HEK293 (cell line): ENCODE data around the gene VSTM2L.

Experiments
- CTCF ChIA-PET: fragments of 350-600 bp; formaldehyde crosslinking; extraction: SDS; loops from one replicate; lab custom pipeline; 2021; ENCODE audit warnings: antibody characterized with exemption; lab: Yijun Ruan, JAX
- POLR2A ChIA-PET: fragments of 300-600 bp; formaldehyde crosslinking; extraction: SDS; loops from one replicate; lab custom pipeline; 2020; ENCODE audit warnings: antibody characterized with exemption, inconsistent platforms; lab: Yijun Ruan, JAX
- H3K27ac ChIP-seq: fragments of 200-500 bp; sonication (Bioruptor generic); 2 replicates; pipeline ENCODE4 v1.5.1; 2014; ENCODE audit warnings: low read depth, low read length, control low read depth, inconsistent platforms; ENCODE audit errors: extremely low read depth
- H3K36me3 ChIP-seq, 2 experiments: fragments of 200-500 bp in 1 of 2; sonication (Bioruptor generic) in 1 of 2; 1 replicate in 1 of 2; 2 replicates in 1 of 2; pipeline ENCODE4 v1.5.1; 2014 to 2017; ENCODE audit warnings: inconsistent platforms in 2 of 2, low read length in 2 of 2; ENCODE audit not compliant: control insufficient read depth in 2 of 2, insufficient read depth in 1 of 2
- H3K4me1 ChIP-seq: fragments of 200-500 bp; sonication (Bioruptor generic); 2 replicates; pipeline ENCODE4 v1.5.1; 2014; ENCODE audit warnings: mild to moderate bottlenecking, low read length, inconsistent platforms; ENCODE audit not compliant: control insufficient read depth, insufficient read depth
- H3K4me3 ChIP-seq: 2 replicates; pipeline ENCODE4 v1.5.1; 2011; ENCODE audit warnings: low read depth, mild to moderate bottlenecking, control low read depth, low read length, moderate library complexity
- H3K9me3 ChIP-seq: fragments of 200-500 bp; sonication (Bioruptor generic); 2 replicates; pipeline ENCODE4 v1.5.1; 2014; ENCODE audit warnings: low read depth, low read length, inconsistent platforms; ENCODE audit not compliant: control insufficient read depth, insufficient read depth
- IKZF3 ChIP-seq: fragments of 450-650 bp; IDR thresholded peaks from 2 replicates; pipeline ENCODE4 v1.5.0; 2018; ENCODE audit warnings: missing biosample characterization, mild to moderate bottlenecking, missing genetic modification characterization, moderate library complexity
- KLF10 ChIP-seq: fragments of 450-650 bp; IDR thresholded peaks from 2 replicates; pipeline ENCODE4 v1.5.1; 2018; ENCODE audit warnings: missing biosample characterization, mild to moderate bottlenecking, missing genetic modification characterization
- KLF7 ChIP-seq: fragments of 450-650 bp; formaldehyde crosslinking; IDR thresholded peaks from 2 replicates; pipeline ENCODE4 v1.5.1; 2016; ENCODE audit warnings: missing biosample characterization, missing genetic modification characterization, borderline replicate concordance
- MYNN ChIP-seq: fragments of 450-650 bp; formaldehyde crosslinking; IDR thresholded peaks from 2 replicates; pipeline ENCODE4 v1.5.1; 2016; ENCODE audit warnings: missing biosample characterization, missing genetic modification characterization, borderline replicate concordance
- PRDM1 ChIP-seq: fragments of 450-650 bp; formaldehyde crosslinking; IDR thresholded peaks from 2 replicates; pipeline ENCODE4; 2016; ENCODE audit warnings: missing biosample characterization, missing genetic modification characterization
- TRIM28 ChIP-seq: IDR thresholded peaks from 2 replicates; pipeline ENCODE4 v1.6.1; 2011; ENCODE audit warnings: low read length, control low read depth, borderline replicate concordance
- YY1 ChIP-seq: fragments of 450-650 bp; formaldehyde crosslinking; IDR thresholded peaks from 2 replicates; pipeline ENCODE4 v1.5.1; 2018; ENCODE audit warnings: missing biosample characterization, missing genetic modification characterization
- ZBTB20 ChIP-seq: fragments of 450-650 bp; formaldehyde crosslinking; IDR thresholded peaks from 2 replicates; pipeline ENCODE4 v1.5.1; 2016; ENCODE audit warnings: missing biosample characterization, missing genetic modification characterization
- ZFP69B ChIP-seq: fragments of 450-650 bp; formaldehyde crosslinking; IDR thresholded peaks from 2 replicates; pipeline ENCODE4 v1.5.1; 2016; ENCODE audit warnings: missing biosample characterization, missing genetic modification characterization
- ZNF114 ChIP-seq: fragments of 450-650 bp; formaldehyde crosslinking; IDR thresholded peaks from 2 replicates; pipeline ENCODE4 v1.5.0; 2017; ENCODE audit warnings: missing biosample characterization, missing genetic modification characterization
- ZNF121 ChIP-seq: fragments of 450-650 bp; formaldehyde crosslinking; IDR thresholded peaks from 2 replicates; pipeline ENCODE4 v1.5.1; 2016; ENCODE audit warnings: missing biosample characterization, missing genetic modification characterization
- ZNF140 ChIP-seq: fragments of 450-650 bp; formaldehyde crosslinking; IDR thresholded peaks from 2 replicates; pipeline ENCODE4 v1.5.1; 2016; ENCODE audit warnings: missing biosample characterization, missing genetic modification characterization
- ZNF221 ChIP-seq: fragments of 450-650 bp; formaldehyde crosslinking; IDR thresholded peaks from 2 replicates; pipeline ENCODE4 v1.5.1; 2017; ENCODE audit warnings: missing biosample characterization, missing genetic modification characterization, borderline replicate concordance
- ZNF266 ChIP-seq: fragments of 450-650 bp; formaldehyde crosslinking; IDR thresholded peaks from 2 replicates; pipeline ENCODE4 v1.5.1; 2016; ENCODE audit warnings: missing biosample characterization, missing genetic modification characterization, low read depth
- ZNF280D ChIP-seq: fragments of 450-650 bp; formaldehyde crosslinking; IDR thresholded peaks from 2 replicates; pipeline ENCODE4 v1.5.1; 2016; ENCODE audit warnings: missing biosample characterization, missing genetic modification characterization
- ZNF423 ChIP-seq: fragments of 450-650 bp; formaldehyde crosslinking; IDR thresholded peaks from 2 replicates; pipeline ENCODE4 v1.5.1; 2016; ENCODE audit warnings: missing biosample characterization, missing genetic modification characterization
- ZNF558 ChIP-seq: fragments of 450-650 bp; formaldehyde crosslinking; IDR thresholded peaks from 2 replicates; pipeline ENCODE4 v1.5.1; 2016; ENCODE audit warnings: missing biosample characterization, missing genetic modification characterization
- ZNF596 ChIP-seq: fragments of 450-650 bp; IDR thresholded peaks from 2 replicates; pipeline ENCODE4 v1.5.0; 2018; ENCODE audit warnings: missing biosample characterization, mild to moderate bottlenecking, missing genetic modification characterization, moderate library complexity
- ZNF624 ChIP-seq: fragments of 450-650 bp; formaldehyde crosslinking; IDR thresholded peaks from 2 replicates; pipeline ENCODE4 v1.5.1; 2017; ENCODE audit warnings: missing biosample characterization, missing genetic modification characterization
- ZNF626 ChIP-seq: fragments of 450-650 bp; sonication (Bioruptor Pico); formaldehyde crosslinking; IDR thresholded peaks from 2 replicates; pipeline ENCODE4 v1.5.1; 2018; ENCODE audit warnings: missing biosample characterization, missing genetic modification characterization, inconsistent platforms
- ZNF654 ChIP-seq: fragments of 450-650 bp; formaldehyde crosslinking; IDR thresholded peaks from 2 replicates; pipeline ENCODE4 v1.5.1; 2016; ENCODE audit warnings: low read depth, missing biosample characterization, missing genetic modification characterization
- ZNF670 ChIP-seq: fragments of 450-650 bp; formaldehyde crosslinking; IDR thresholded peaks from 2 replicates; pipeline ENCODE4 v1.5.1; 2016; ENCODE audit warnings: missing biosample characterization, missing genetic modification characterization, low read depth
- ZNF704 ChIP-seq: fragments of 450-650 bp; formaldehyde crosslinking; IDR thresholded peaks from 2 replicates; pipeline ENCODE4 v1.5.1; 2016; ENCODE audit warnings: missing biosample characterization, missing genetic modification characterization
- ZNF76 ChIP-seq: fragments of 450-650 bp; formaldehyde crosslinking; IDR thresholded peaks from 2 replicates; pipeline ENCODE4; 2016; ENCODE audit warnings: low read depth, missing biosample characterization, missing genetic modification characterization, borderline replicate concordance
- ZSCAN16 ChIP-seq: fragments of 450-650 bp; formaldehyde crosslinking; IDR thresholded peaks from 2 replicates; pipeline ENCODE4 v1.5.1; 2016; ENCODE audit warnings: missing biosample characterization, missing genetic modification characterization
- ZSCAN18 ChIP-seq: fragments of 450-650 bp; formaldehyde crosslinking; IDR thresholded peaks from 2 replicates; pipeline ENCODE4 v1.5.1; 2016; ENCODE audit warnings: missing biosample characterization, missing genetic modification characterization
- TF ChIP-seq, protein P1 (sequence below): fragments of 450-650 bp; IDR thresholded peaks from 2 replicates; pipeline ENCODE4 v1.5.1; 2018; ENCODE audit warnings: missing biosample characterization, mild to moderate bottlenecking, missing genetic modification characterization
- TF ChIP-seq, protein P2 (sequence below): IDR thresholded peaks from 2 replicates; pipeline ENCODE4 v1.6.1; 2011; ENCODE audit warnings: mild to moderate bottlenecking, low read depth, low read length, borderline replicate concordance

The VSTM2L gene

GRCh38 chr20:37936041-37936440, 33.1 kb downstream of the VSTM2L start (continued):
- no peak for TF ChIP-seq ZSCAN18 (tag by site-specific recombination)
- TF ChIP-seq ZNF704 = no peak
- no peak for TF ChIP-seq ZNF558 (tag by site-specific recombination)
- TF ChIP-seq ZNF76 = no peak

DNA sequence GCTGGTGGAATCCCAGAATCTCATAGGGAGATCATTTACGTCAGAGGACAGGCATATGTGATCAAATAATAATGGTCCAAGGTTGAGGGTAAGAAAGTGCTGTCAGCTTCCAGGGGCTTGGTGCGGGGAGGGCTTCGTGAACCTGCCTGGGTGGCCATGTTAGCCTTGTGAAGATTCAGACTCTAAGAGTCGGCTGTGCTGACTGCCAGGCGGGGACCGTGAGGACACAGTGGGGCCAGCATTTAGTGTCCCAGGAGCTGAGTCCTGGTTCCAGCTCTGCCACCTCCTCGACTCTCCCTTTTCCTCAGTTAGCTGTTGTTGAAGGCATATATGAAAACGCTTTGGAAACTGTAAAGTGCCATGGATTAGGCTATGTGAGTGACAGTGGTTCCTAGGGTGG, 33.5 kb downstream of the VSTM2L start:
- H3K36me3 ChIP-seq = no peaks in the 10 kb centered on the region
- POLR2A ChIA-PET = interaction anchor here (0.6 to 0.7 kb wide), 2 partner anchors 271 to 1892 kb away, joined by 3 to 8 read pairs; no protein-coding TSS in a partner anchor
- H3K9me3 ChIP-seq = no peaks in the 10 kb centered on the region
- H3K4me1 ChIP-seq = no peaks in the 10 kb centered on the region
- TF ChIP-seq KLF10 (no peak), ZNF114 (tag by site-specific recombination) (no peak), ZBTB20 (tag by site-specific recombination) (no peak), ZNF670 (tag by site-specific recombination) (no peak), ZNF266 (tag by site-specific recombination) (no peak), ZNF596 (tag by site-specific recombination) (no peak), PRDM1 (no peak), ZNF221 (no peak), KLF7 (tag by site-specific recombination) (no peak), IKZF3 (tag by site-specific recombination) (no peak), ZNF121 (tag by site-specific recombination) (no peak), ZSCAN16 (tag by site-specific recombination) (no peak), ZNF654 (tag by site-specific recombination) (no peak), ZNF624 (no peak), ZNF140 (no peak), ZNF626 (tag by site-specific recombination) (no peak), ZFP69B (tag by site-specific recombination) (no peak)
- TF ChIP-seq, protein P1, sequence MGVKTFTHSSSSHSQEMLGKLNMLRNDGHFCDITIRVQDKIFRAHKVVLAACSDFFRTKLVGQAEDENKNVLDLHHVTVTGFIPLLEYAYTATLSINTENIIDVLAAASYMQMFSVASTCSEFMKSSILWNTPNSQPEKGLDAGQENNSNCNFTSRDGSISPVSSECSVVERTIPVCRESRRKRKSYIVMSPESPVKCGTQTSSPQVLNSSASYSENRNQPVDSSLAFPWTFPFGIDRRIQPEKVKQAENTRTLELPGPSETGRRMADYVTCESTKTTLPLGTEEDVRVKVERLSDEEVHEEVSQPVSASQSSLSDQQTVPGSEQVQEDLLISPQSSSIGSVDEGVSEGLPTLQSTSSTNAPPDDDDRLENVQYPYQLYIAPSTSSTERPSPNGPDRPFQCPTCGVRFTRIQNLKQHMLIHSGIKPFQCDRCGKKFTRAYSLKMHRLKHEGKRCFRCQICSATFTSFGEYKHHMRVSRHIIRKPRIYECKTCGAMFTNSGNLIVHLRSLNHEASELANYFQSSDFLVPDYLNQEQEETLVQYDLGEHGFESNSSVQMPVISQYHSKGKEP (tag by site-specific recombination) = no peak
- no peak overlapping the region for H3K27ac ChIP-seq
- H3K4me3 ChIP-seq = no peak overlapping the region
- CTCF ChIA-PET = no interaction called here

- H3K4me3 ChIP-seq = no peak overlapping the region
- ChIA-PET POLR2A (no interaction called here), CTCF (interaction anchor here (1.0 kb wide), 1 partner anchor 57 kb away, joined by 3 read pairs; no protein-coding TSS in a partner anchor)
- H3K9me3 ChIP-seq = no peaks in the 10 kb centered on the region
- H3K4me1 ChIP-seq = no peaks in the 10 kb centered on the region
- H3K27ac ChIP-seq = no peak overlapping the region
- H3K36me3 ChIP-seq = no peaks in the 10 kb centered on the region
- TF ChIP-seq MYNN = no peak
- no peak for TF ChIP-seq YY1 (tag by site-specific recombination)
- no peak for TF ChIP-seq ZNF423 (tag by site-specific recombination)
- TF ChIP-seq, protein P2, sequence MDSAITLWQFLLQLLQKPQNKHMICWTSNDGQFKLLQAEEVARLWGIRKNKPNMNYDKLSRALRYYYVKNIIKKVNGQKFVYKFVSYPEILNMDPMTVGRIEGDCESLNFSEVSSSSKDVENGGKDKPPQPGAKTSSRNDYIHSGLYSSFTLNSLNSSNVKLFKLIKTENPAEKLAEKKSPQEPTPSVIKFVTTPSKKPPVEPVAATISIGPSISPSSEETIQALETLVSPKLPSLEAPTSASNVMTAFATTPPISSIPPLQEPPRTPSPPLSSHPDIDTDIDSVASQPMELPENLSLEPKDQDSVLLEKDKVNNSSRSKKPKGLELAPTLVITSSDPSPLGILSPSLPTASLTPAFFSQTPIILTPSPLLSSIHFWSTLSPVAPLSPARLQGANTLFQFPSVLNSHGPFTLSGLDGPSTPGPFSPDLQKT = no peak
- no peak for TF ChIP-seq TRIM28
- TF ChIP-seq ZNF280D (tag by site-specific recombination) = no peak
These were observed 34.8 kb downstream of the VSTM2L start for GRCh38 chr20:37937686-37938085.
